ENCODE data around the gene CCDC171.
"Not testable (repeated sequence)": the region's sequence is repeated elsewhere in the genome, so short reads cannot be mapped to it uniquely, and the experiment has no call there.

CCDC171 gene

GRCh38 chr9:15570769-15571168 is 17.9 kb downstream of the CCDC171 start:
- no peak for DNase-seq

DNA sequence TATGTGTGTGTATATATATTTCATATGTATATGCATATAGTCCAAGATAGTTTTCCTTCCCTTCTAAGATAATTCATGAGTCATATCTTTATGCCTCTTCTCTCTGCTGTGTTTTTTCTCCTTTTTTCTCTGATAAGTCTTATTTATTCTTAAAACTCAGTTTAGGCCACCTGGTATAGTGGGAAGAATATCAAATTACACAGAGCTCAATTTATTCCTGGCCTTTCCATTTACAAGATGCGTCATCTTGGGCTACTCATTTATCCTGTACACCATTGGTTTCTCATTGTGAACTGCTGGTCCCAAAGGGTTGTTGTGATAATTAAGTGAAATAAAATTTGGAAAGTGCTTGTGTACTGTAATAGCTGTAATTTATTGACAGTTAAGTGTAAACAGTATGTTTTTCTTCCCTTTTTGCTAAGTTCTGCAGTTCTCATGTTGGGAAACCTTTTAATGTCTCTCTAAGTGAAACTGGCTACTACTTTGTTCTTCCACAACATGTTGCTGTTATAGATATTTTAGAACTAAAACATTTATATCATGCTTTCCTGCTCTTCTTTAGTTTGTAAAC is 19.4 kb downstream of the CCDC171 start:
- DNase-seq = no peak

DNA sequence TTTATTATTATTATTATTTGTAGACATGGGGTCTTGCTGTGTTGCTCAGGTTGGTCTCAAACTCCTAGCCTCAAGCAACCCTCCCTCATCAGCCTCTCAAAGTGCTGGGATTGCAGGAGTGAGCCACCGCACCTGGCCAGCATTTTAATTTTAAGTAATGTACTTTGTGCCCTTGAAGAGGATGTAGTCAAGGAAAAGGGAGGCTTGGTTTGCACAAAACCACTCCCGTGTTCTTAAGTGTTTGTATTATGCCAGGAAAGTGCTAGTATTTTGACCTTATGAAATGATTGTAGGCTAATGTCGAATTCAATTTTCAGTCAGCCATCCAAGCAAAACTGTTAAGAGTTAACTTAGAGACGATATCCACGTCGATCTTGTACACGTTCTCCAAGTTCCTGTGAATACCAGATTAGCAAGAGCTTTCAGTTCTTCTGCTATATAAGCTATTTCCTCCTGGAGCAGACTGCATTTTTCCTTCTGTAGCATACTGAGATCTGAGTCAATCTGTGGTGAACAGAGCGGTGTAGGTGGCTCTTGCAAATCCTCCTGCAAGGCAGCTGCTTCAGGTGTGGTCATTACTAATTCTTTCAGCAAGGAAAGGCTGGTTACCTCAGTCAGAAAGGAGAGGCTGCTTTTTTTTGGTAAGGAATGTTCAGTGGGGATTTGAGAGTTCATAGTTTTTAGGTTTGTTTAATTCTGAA is 23.7 kb downstream of the CCDC171 start:
- DNase-seq = no peak

GRCh38 chr9:15578714-15579113 is 25.9 kb downstream of the CCDC171 start:
- no peak for DNase-seq

DNA sequence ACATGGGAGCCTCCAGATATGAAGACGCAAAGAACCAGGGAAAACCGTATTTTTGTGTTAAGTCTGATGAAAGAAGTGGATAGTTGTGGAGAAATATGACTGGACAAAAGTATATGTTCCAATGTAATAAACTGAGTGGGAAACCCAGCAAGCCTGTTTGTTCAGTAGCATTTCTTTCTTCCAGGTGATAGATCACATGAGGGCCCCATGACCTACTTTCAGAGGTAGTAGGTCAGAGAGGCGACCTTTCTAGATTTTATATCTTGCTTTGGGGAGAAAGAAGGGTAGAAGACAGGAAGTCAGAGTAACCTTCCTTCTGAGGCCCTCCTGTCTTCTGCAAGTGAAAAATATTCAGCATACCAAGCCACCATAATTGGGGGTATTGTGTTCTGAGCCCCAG is 31.5 kb downstream of the CCDC171 start:
- DNase-seq = no peak

GRCh38 chr9:15592317-15592716 is 39.5 kb downstream of the CCDC171 start:
- no peak for DNase-seq

GRCh38 chr9:15592940-15593339 is 40.1 kb downstream of the CCDC171 start:
- not testable (repeated sequence) for DNase-seq

DNA sequence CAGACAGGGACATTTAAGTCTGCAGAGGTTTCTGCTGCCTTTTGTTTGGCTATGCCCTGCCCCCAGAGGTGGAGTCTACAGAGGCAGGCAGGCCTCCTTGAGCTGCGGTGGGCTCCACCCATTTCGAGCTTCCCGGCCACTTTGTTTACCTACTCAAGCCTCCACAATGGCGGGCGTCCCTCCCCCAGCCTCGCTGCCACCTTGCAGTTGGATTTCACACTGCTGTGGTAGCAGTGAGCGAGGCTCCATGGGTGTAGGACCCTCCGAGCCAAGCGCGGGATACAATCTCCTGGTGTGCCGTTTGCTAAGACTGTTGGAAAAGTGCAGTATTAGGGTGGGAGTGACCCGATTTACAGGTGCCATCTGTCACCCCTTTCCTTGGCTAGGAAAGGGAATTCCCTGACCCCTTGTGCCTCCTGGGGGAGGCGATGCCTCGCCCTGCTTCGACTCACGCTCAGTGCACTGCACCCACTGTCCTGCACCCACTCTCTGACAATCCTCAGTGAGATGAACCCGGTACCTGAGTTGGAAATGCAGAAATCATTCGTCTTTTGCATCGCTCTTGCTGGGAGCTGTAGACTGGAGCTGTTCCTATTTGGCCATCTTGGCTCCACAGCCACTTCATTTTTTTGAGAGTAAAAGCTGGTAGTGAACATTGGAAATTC is 48.0 kb downstream of the CCDC171 start:
- DNase-seq = not testable (repeated sequence)

- no peak for DNase-seq
Measured at GRCh38 chr9:15606643-15607472, 54.0 kb downstream of the CCDC171 start.

DNA sequence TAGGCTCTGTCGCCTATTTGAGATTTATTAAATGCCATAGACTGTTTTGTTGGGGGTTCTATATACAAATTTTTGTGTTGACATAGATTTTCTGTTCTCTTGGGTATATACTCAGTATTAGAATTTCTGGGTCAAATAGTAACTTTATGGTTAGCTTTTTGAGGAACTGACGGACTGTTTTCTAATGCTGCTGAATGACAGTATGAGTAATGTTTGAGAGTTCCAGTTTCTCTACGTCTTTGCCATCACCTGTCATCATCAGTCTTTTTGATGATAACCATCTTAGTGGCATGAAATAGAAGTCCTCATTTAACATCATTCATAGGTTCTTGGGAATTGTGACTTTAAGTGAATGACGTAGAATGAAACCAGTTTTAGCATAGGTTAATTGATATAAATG is 60.1 kb downstream of the CCDC171 start:
- no peak for DNase-seq

- DNase-seq = no peak
Measured at GRCh38 chr9:15617782-15618181, 64.9 kb downstream of the CCDC171 start.

DNA sequence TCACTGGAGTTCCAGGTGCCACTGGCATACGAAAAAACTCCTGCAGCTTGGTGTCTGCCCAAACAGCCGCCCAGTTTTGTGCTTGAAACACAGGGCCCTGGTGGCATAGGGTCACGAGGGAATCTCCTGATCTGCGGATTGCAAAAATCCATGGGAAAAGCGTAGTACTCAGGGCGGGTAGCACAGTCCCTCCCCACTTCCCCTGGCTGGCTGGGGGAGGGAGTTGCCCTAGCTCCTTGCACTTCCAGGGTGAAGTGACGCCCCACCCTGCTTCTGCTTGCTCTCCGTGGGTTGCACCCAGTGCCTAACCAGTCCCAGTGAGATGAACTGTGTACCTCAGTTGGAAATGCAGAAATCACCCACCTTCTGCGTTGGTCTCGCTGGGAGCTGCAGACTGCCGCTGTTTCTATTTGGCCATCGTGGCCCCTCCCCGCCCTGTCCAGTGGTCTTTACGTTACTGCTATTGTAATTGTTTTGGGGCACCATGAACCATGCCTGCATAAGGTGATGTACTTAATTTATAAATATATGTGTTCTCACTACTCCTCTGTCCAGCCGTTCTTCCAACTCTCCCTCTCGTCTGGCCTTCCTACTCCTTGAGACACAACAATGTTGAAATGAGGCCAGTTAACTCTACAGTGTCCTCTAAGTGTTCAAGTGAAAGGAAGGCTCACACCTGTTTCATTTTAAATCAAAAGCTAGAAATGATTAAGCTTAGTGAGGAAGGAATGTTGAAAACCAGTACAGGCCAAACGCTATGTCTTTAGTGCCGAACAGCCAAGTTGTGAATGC is 65.9 kb downstream of the CCDC171 start:
- no peak for DNase-seq

DNA sequence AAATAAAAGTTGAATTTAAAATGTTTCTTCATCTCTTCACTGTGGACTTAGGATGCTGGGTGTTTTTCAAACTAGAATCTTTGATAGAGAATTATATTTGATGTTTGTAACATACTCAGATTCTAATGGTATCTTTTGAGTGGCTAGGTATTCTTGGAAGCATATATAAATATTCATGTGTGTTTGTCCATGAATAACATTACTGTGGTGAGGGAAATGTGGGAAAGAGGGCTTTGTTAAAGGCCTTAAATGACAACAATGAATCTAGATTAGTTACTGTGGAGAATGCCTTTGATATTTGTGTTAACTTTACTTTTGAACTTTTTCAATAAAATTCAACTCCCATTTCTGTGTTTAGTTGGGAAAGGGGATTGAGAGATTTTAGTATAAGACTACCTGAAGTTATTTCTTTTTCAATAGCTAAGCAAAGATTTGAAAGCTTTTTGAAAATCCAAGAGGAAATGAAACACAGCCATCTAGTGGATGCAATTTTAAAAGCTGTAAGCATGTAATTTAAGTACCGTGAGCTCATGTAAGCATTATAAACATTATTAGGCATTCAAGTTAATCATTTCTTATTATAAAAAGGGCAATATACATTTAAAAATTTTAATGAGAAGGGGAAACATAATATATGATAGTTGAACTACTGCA is 69.6 kb downstream of the CCDC171 start:
- DNase-seq = no peak

DNA sequence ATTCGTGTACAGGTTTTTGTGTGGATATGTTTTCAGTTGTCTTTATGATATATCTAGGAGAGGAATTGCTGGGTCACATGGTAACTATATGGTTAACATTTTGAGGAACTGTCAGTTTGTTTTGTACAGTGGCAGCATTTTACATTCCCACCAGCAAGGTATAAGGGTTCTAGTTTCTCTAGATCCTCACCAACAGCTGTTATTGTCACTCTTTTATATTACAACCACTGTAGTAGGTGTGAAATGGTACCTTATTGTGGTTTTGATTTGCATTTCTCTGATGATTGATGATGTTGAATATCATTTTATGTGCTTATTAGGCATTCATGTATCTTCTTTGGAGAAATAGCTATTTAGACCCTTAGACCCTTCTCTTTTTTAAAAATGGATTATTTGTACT is 82.9 kb downstream of the CCDC171 start:
- no peak for DNase-seq

- DNase-seq = no peak
Measured at GRCh38 chr9:15640121-15640520, 87.3 kb downstream of the CCDC171 start.

DNA sequence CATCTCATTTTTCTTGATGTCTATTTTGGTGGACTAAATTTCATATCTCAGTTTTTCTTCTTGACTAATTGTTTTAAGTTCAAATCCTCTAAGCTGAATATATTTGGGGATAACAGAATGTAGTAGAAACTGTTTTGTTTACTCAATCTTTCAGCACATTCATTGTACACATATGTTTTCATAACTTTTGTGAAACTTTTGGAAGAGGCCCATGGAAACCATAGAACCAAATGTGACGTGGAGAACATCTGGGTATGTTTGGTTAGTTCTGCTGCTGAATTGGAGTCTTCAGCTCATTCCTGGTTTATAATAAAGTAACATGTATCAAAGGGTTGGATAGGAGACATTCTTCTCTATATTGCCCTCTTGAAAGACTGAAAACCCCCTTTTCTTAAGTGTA is 88.4 kb downstream of the CCDC171 start:
- DNase-seq = no peak

DNA sequence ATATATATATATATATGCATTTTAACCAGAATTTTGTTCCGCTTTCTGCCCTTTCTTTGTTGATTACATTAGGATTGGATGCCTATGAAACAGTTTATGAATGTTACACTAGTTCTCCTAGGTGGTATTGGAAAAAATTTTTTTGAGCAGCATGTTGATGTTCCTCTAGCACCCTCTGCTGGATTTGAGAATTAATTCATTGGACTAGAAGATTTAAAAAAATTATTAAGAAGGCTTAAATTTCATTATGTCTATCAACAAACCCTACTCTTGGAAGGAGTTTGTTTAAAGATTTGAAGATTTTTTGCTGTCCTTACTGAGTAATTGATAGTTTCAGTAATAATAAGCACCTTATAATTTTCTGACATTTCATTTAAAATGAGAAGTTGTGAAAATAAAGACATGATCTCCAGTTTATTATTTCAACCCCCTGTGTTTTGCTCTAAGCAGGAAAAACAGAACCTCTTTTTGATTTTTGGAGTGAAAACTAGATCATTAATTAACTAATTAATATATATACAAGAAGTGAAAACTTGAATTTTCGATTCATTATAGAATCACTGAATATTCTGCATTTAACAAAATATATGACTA is 89.6 kb downstream of the CCDC171 start:
- DNase-seq = no peak

DNA sequence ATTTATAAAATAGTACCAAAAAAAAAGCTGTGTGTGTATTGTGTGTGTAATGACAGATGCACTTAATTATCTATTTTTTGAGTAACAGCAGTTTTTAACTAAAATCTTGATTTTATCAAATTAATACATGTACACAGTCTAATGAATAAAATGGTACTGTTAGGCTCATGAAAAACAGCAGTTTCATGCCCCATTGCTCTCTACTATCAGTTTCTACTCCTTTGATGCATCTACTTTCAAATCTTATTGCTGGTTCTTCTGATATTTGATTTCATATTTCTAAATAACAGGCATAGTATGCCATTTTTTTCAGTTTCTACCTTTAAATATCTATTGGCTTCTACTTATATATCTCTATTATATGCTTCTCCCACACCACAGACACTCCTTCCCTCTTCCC is 117.4 kb downstream of the CCDC171 start:
- DNase-seq = no peak

- no peak for DNase-seq
Measured at GRCh38 chr9:15670894-15671293, 118.1 kb downstream of the CCDC171 start.

- DNase-seq = no peak
Measured at GRCh38 chr9:15693701-15694100, 140.9 kb downstream of the CCDC171 start.

DNA sequence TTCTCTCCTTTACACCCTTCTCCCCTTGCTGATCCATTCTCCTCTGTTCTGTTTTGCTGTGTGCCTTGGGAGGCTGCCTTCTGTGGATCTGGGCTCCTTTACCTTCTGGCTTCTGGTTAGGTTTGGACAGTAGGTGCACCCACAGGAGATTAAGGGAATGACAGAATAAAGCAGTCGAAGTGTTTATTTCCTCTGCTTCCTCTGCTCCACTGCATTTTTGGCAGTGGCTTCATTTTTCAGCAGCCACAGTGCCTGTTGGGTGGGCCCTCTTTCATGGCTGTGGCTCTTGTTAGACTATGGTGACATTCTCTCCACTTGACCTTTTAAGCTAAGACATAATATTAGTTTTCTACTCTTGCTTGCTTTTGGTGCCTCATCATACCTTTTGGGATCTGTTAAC is 144.1 kb downstream of the CCDC171 start:
- DNase-seq = no peak

DNA sequence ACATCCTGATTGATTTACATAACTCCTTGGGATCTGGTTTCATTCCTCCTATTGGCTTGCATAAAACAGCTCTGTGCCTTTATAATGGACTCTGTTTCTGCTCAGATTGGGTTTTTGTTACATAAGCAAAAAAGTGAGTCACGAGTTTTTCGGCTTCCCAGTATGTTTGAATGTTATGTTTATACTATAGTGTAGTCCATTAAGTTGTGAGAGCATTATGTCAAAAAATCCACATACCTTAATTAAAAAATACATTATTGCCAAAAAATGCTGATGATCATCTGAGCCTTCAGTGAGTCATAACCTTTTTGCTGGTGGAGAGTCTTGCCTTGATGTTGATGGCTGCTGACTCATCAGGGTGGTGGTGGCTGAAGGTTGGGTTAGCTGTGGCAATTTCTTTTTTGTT is 144.6 kb downstream of the CCDC171 start:
- DNase-seq = no peak
